Spleen (tissue), 11 donors: ENCODE measurements around the gene BTAF1. TPM values are rescaled to one million over a fixed set of nuclear protein-coding genes. Genes with fewer than 3 reads are reported as not detected.

Source experiments
- DNase-seq: peaks from one replicate; pipeline ENCODE4 v3.0.0-alpha.2; 2020
- H3K27ac ChIP-seq, 8 donors: fragments of 200-600 bp; sonication (generic) in 7 of 8; 1 replicate in 4 of 8; 2 replicates in 4 of 8; pipeline versions ENCODE4 v1.5.0 to v1.8.0; 2016 to 2021; ENCODE audit warnings: inconsistent platforms in 4 of 8, mild to moderate bottlenecking in 4 of 8, moderate library complexity in 1 of 8
- H3K27me3 ChIP-seq, 7 donors: fragments of 200-600 bp; sonication (generic) in 6 of 7; replicated peaks in 1 of 7; 1 replicate in 4 of 7; 2 replicates in 3 of 7; pipeline versions ENCODE4 v1.5.0 to v1.8.0; 2016 to 2021; ENCODE audit warnings: inconsistent platforms in 3 of 7, mild to moderate bottlenecking in 1 of 7
- H3K36me3 ChIP-seq, 6 donors: fragments of 200-600 bp; sonication (generic) in 5 of 6; 1 replicate in 4 of 6; 2 replicates in 2 of 6; pipeline versions ENCODE4 v1.5.0 to v1.8.0; 2016 to 2021; ENCODE audit warnings: inconsistent platforms in 2 of 6
- H3K4me1 ChIP-seq, 6 donors: fragments of 200-600 bp; sonication (generic) in 5 of 6; 1 replicate in 3 of 6; 2 replicates in 3 of 6; pipeline versions ENCODE4 v1.5.0 to v1.8.0; 2016 to 2021; ENCODE audit warnings: inconsistent platforms in 3 of 6
- H3K4me3 ChIP-seq, 8 donors: fragments of 200-600 bp; sonication (generic) in 7 of 8; 1 replicate in 4 of 8; 2 replicates in 4 of 8; pipeline versions ENCODE4 v1.5.0 to v1.8.0; 2016 to 2021; ENCODE audit warnings: inconsistent platforms in 4 of 8, mild to moderate bottlenecking in 4 of 8, moderate library complexity in 2 of 8
- H3K9me3 ChIP-seq, 8 donors: fragments of 200-600 bp; sonication (generic) in 7 of 8; 1 replicate in 4 of 8; 2 replicates in 4 of 8; pipeline versions ENCODE4 v1.5.0 to v1.8.0; 2016 to 2021; ENCODE audit warnings: inconsistent platforms in 4 of 8
- CTCF ChIP-seq, 11 experiments: fragments of 200-600 bp in 7 of 11; fragments of 450-650 bp in 4 of 11; sonication (generic) in 4 of 11; IDR thresholded peaks in 8 of 11; conservative IDR thresholded peaks in 3 of 11; 1 replicate in 7 of 11; 2 replicates in 4 of 11; pipeline versions ENCODE4 v1.4.0 to v1.8.0; 2016 to 2021; ENCODE audit warnings: antibody characterized with exemption in 11 of 11, inconsistent platforms in 4 of 11, mild to moderate bottlenecking in 1 of 11
- POLR2A ChIP-seq, 3 donors: fragments of 450-650 bp; IDR thresholded peaks; one replicate each; pipeline ENCODE4 v1.5.1; 2017; ENCODE audit warnings: antibody characterized with exemption in 3 of 3, mild to moderate bottlenecking in 1 of 3
- POLR2AphosphoS5 ChIP-seq, 3 donors: sonication (generic); formaldehyde crosslinking; IDR thresholded peaks; one replicate each; pipeline ENCODE4 v1.5.1; 2017; ENCODE audit warnings: antibody characterized with exemption in 3 of 3
- WGBS, 5 donors: extraction: QIAGEN DNeasy Blood & Tissue Kit in 3 of 5; methylation state at CpG; one replicate each; pipeline versions ENCODE4 v1.1.5 to v1.1.7; 2013 to 2018; 5-methylcytosine and 5-hydroxymethylcytosine counted together
- intact Hi-C: fragments of 100-400 bp; cut with DNase I; formaldehyde crosslinking; loops from one replicate; pipeline ENCODE4 v1.15.0; 2023; ENCODE audit warnings: low total_unique reads
- polyA plus RNA-seq, 3 donors: library from polyadenylated mRNA; stranded (reverse); fragments of 200-250 nt; gene quantifications; one replicate each; pipeline ENCODE4 v1.2.1, GENCODE V29; 2013
- total RNA-seq, 7 donors: library from RNA; depleted of rRNA in 3 of 7; stranded (reverse); fragments of >200 nt in 3 of 7; fragmentation: NEBNext Ultra II Directional in 4 of 7; extraction: Animal tissue kit (Norgen Biotek cat#: 25700) in 4 of 7; gene quantifications; one replicate each; pipeline versions ENCODE4 v1.1.0 to v1.2.1, GENCODE V29; 2016 to 2021
- donor health status: healthy with polysubstance abuse.
- donor health status: DM: no; HTN: no; CAD: no; lungs with moderate emphysema.
- donor health status: DM: no; HTN: no; CAD: no.
- donor health status: Bipolar disorder and iron deficiency.
- donor health status: healthy.
- donor health status: DM: no; HTN: no; CAD: no.
- donor health status: DM: yes; HTN: yes; CAD: no.

The BTAF1 gene
- total and polyA plus RNA-seq, 10 donors, result 8.8 to 69.2 (median 50.2) TPM

GRCh38 chr10:92074126-92074887, 150.7 kb downstream of the BTAF1 start:
- no peak for TF ChIP-seq POLR2A (IDR thresholded peaks at IDR 0.05)
- TF ChIP-seq POLR2AphosphoS5 (IDR thresholded peaks at IDR 0.05), result no peak
- no peak for TF ChIP-seq CTCF (IDR thresholded peaks at IDR 0.05 in 8 of 11, conservative IDR thresholded peaks at IDR 0.05 in 3 of 11)
- Histone ChIP-seq H3K9me3 (no peaks in the 10 kb centered on the region), H3K4me3 (no peak overlapping the region), H3K27ac (no peak overlapping the region), H3K36me3 (peaks cover 0 to 48% (median 4%) of the 10 kb centered on the region in 6 donors), H3K27me3 (no peaks in the 10 kb centered on the region), H3K4me1 (peaks cover 0 to 9% (median 0%) of the 10 kb centered on the region in 6 donors)
- intact Hi-C loops, result no loop called here
- no peak for DNase-seq
- WGBS, 5 donors, result 74 to 88% (median 82%) methylated on average over 6 of the region's 6 CpGs

- no peaks in the 10 kb centered on the region for H3K9me3 ChIP-seq
- no peak for DNase-seq
- TF ChIP-seq POLR2A (IDR thresholded peaks at IDR 0.05) (no peak), POLR2AphosphoS5 (IDR thresholded peaks at IDR 0.05) (no peak), CTCF (IDR thresholded peaks at IDR 0.05 in 8 of 11, conservative IDR thresholded peaks at IDR 0.05 in 3 of 11) (no peak)
- H3K4me1 ChIP-seq, result peaks cover 0 to 9% (median 0%) of the 10 kb centered on the region in 6 donors
- intact Hi-C loops, result no loop called here
- H3K27ac ChIP-seq, result no peak overlapping the region
- no peaks in the 10 kb centered on the region for H3K27me3 ChIP-seq
- H3K36me3 ChIP-seq, result peaks cover 3 to 64% (median 13%) of the 10 kb centered on the region in 6 donors
- H3K4me3 ChIP-seq, result no peak overlapping the region
Measured at GRCh38 chr10:92075829-92076228, 152.3 kb downstream of the BTAF1 start.

GRCh38 chr10:92076722-92077121, 153.2 kb downstream of the BTAF1 start:
- TF ChIP-seq POLR2AphosphoS5 (IDR thresholded peaks at IDR 0.05), result no peak
- TF ChIP-seq CTCF (IDR thresholded peaks at IDR 0.05 in 8 of 11, conservative IDR thresholded peaks at IDR 0.05 in 3 of 11), result no peak
- TF ChIP-seq POLR2A (IDR thresholded peaks at IDR 0.05), result no peak
- Histone ChIP-seq H3K4me3 (no peak overlapping the region), H3K9me3 (no peaks in the 10 kb centered on the region), H3K4me1 (peaks cover 0 to 9% (median 0%) of the 10 kb centered on the region in 6 donors), H3K27ac (no peak overlapping the region), H3K36me3 (peaks cover 3 to 71% (median 20%) of the 10 kb centered on the region in 6 donors), H3K27me3 (no peaks in the 10 kb centered on the region)
- DNase-seq, result no peak
- intact Hi-C loops, result no loop called here

GRCh38 chr10:92079003-92079402, 155.4 kb downstream of the BTAF1 start:
- Histone ChIP-seq H3K27ac (no peak overlapping the region), H3K4me1 (peaks cover 0 to 18% (median 2%) of the 10 kb centered on the region in 6 donors), H3K27me3 (no peaks in the 10 kb centered on the region), H3K4me3 (no peak overlapping the region), H3K9me3 (no peaks in the 10 kb centered on the region), H3K36me3 (peaks cover 3 to 79% (median 20%) of the 10 kb centered on the region in 6 donors)
- intact Hi-C loops, result no loop called here
- TF ChIP-seq POLR2A (IDR thresholded peaks at IDR 0.05) (no peak), CTCF (IDR thresholded peaks at IDR 0.05 in 8 of 11, conservative IDR thresholded peaks at IDR 0.05 in 3 of 11) (no peak), POLR2AphosphoS5 (IDR thresholded peaks at IDR 0.05) (no peak)
- DNase-seq, result no peak
- WGBS, 5 donors, result 91 to 98% (median 97%) methylated on average over 6 of the region's 6 CpGs
